HCT116 (cell line): ENCODE results near the gene ESR2. TPM values are rescaled to one million over a fixed set of nuclear protein-coding genes. Genes with fewer than 3 reads are reported as not detected.
A peak's percentile ranks its signal among the peaks of the same experiment; 100 is the strongest.

Experiments
- ATAC-seq: fragments of 200-7000 bp; cut with Tn5 transposase; 2 replicates; pipeline ENCODE4 v1.9.1; 2020; ENCODE audit warnings: mild to moderate bottlenecking, moderate library complexity
- BruUV-seq: library from RNA; stranded (reverse); fragments of 400-500 nt; replicated peaks from 2 replicates; lab custom pipeline; 2021; lab: Mats Ljungman, UMichigan
- CTCF ChIA-PET: fragments of 300-600 bp; sonication (Branson Sonifier 250); formaldehyde crosslinking; loops from one replicate; lab custom pipeline; 2021; ENCODE audit warnings: antibody characterized with exemption; lab: Charles Lee
- POLR2A ChIA-PET: fragments of 300-600, 350-600 bp; sonication (Branson Sonifier 250); formaldehyde crosslinking; loops from one replicate; lab custom pipeline; 2021; ENCODE audit warnings: antibody characterized with exemption; lab: Charles Lee
- RAD21 ChIA-PET, 2 experiments: fragments of 300-600 bp; sonication (Branson Sonifier 250); formaldehyde crosslinking; loops; one replicate each; lab custom pipeline; 2023; ENCODE audit warnings: low total read pairs in 2 of 2; ENCODE audit not compliant: uncharacterized antibody in 2 of 2, unreplicated experiment in 2 of 2, low non-redundant PET in 1 of 2; lab: Charles Lee
- DNase-seq: peaks from one replicate; pipeline ENCODE4 v3.0.0-alpha.2; 2010; ENCODE audit warnings: low read depth, low spot score
- H2AFZ ChIP-seq: fragments of 200-600 bp; shearing (Covaris generic), sonication (generic); 2 replicates; pipeline ENCODE4 v1.6.1; 2017; ENCODE audit warnings: low read depth, mixed run types, mixed read lengths, antibody characterized with exemption, low read length; ENCODE audit not compliant: poor library complexity, severe bottlenecking
- H3K27ac ChIP-seq: 2 replicates; pipeline ENCODE4 v1.5.1; 2012; ENCODE audit warnings: low read depth, low read length
- H3K27me3 ChIP-seq: fragments of 200-600 bp; sonication (generic); 2 replicates; pipeline ENCODE4 v1.6.1; 2016; ENCODE audit warnings: mixed run types, low read length, mixed read lengths; ENCODE audit not compliant: insufficient read depth
- H3K36me3 ChIP-seq, 2 experiments: fragments of 200-500 bp in 1 of 2; fragments of 200-600 bp in 1 of 2; sonication (Bioruptor generic) in 1 of 2; sonication (generic) in 1 of 2; 2 replicates each; pipeline versions ENCODE4 v1.5.1 to v1.6.1; 2014 to 2016; ENCODE audit warnings: low read length in 2 of 2, inconsistent platforms in 1 of 2, mixed read lengths in 1 of 2, mixed run types in 1 of 2; ENCODE audit not compliant: insufficient read depth in 2 of 2, control insufficient read depth in 1 of 2
- H3K4me1 ChIP-seq, 2 experiments: fragments of 200-600 bp in 1 of 2; sonication (generic) in 1 of 2; 2 replicates each; pipeline versions ENCODE4 v1.5.1 to v1.6.1; 2012 to 2017; ENCODE audit warnings: low read length in 2 of 2, inconsistent platforms in 1 of 2, mild to moderate bottlenecking in 1 of 2, mixed read lengths in 1 of 2, mixed run types in 1 of 2, moderate library complexity in 1 of 2; ENCODE audit not compliant: insufficient read depth in 2 of 2, control insufficient read depth in 1 of 2
- H3K4me2 ChIP-seq: fragments of 200-600 bp; sonication (generic); 2 replicates; pipeline ENCODE4 v1.6.1; 2017; ENCODE audit warnings: mixed run types, low read length, mixed read lengths
- H3K4me3 ChIP-seq, 2 experiments: fragments of 200-600 bp in 1 of 2; sonication (generic) in 1 of 2; replicated peaks in 1 of 2; 2 replicates each; pipeline ENCODE4 v1.5.1; 2011 to 2016; ENCODE audit warnings: low read length in 2 of 2, control low read depth in 1 of 2, low read depth in 1 of 2, mild to moderate bottlenecking in 1 of 2, mixed read lengths in 1 of 2, mixed run types in 1 of 2
- H3K79me2 ChIP-seq: fragments of 200-600 bp; sonication (generic); 2 replicates; pipeline ENCODE4 v1.6.1; 2017; ENCODE audit warnings: mild to moderate bottlenecking, mixed run types, low read length, moderate library complexity, mixed read lengths; ENCODE audit not compliant: insufficient read depth
- H3K9ac ChIP-seq: fragments of 200-600 bp; sonication (generic); 2 replicates; pipeline ENCODE4 v1.6.1; 2016; ENCODE audit warnings: low read length, mixed read lengths
- H3K9me2 ChIP-seq: fragments of 200-600 bp; sonication (generic), shearing (Covaris generic); 2 replicates; pipeline ENCODE4 v1.6.1; 2017; ENCODE audit warnings: mixed run types, mild to moderate bottlenecking, moderate library complexity; ENCODE audit not compliant: insufficient read depth
- H3K9me3 ChIP-seq, 2 experiments: fragments of 200-500 bp in 1 of 2; fragments of 200-600 bp in 1 of 2; sonication (Bioruptor generic) in 1 of 2; sonication (generic) in 1 of 2; 2 replicates each; pipeline ENCODE4 v1.6.1; 2014 to 2017; ENCODE audit warnings: low read length in 2 of 2, mixed read lengths in 2 of 2, inconsistent platforms in 1 of 2, low read depth in 1 of 2, mild to moderate bottlenecking in 1 of 2, mixed run types in 1 of 2, moderate library complexity in 1 of 2; ENCODE audit not compliant: control insufficient read depth in 1 of 2, insufficient read depth in 1 of 2
- H4K20me1 ChIP-seq: fragments of 200-600 bp; sonication (generic), shearing (Covaris generic); 2 replicates; pipeline ENCODE4 v1.6.1; 2017; ENCODE audit warnings: mixed run types, mild to moderate bottlenecking, moderate library complexity; ENCODE audit not compliant: insufficient read depth
- CBX3 ChIP-seq: IDR thresholded peaks from 2 replicates; pipeline ENCODE4 v1.6.1; 2012; ENCODE audit warnings: low read depth
- CEBPB ChIP-seq: IDR thresholded peaks from 2 replicates; pipeline ENCODE4 v1.6.1; 2012; ENCODE audit warnings: low read depth
- EZH2phosphoT487 ChIP-seq: fragments of 200-600 bp; IDR thresholded peaks from 2 replicates; pipeline ENCODE4 v1.6.1; 2018; ENCODE audit warnings: antibody characterized with exemption, borderline replicate concordance
- FOSL1 ChIP-seq: IDR thresholded peaks from 2 replicates; pipeline ENCODE4 v1.6.1; 2012; ENCODE audit warnings: low read depth
- JUND ChIP-seq: IDR thresholded peaks from 2 replicates; pipeline ENCODE4 v1.6.1; 2012
- POLR2AphosphoS5 ChIP-seq: IDR thresholded peaks from 2 replicates; pipeline ENCODE4 v1.6.1; 2011; ENCODE audit warnings: mild to moderate bottlenecking, low read depth, low read length, moderate library complexity
- RAD21 ChIP-seq: IDR thresholded peaks from 2 replicates; pipeline ENCODE4 v1.6.1; 2012; ENCODE audit warnings: low read depth, mild to moderate bottlenecking
- SP1 ChIP-seq: IDR thresholded peaks from 2 replicates; pipeline ENCODE4 v1.6.1; 2012; ENCODE audit warnings: low read depth
- SRF ChIP-seq: IDR thresholded peaks from 2 replicates; pipeline ENCODE4 v1.6.1; 2012; ENCODE audit warnings: low read depth
- ZFX ChIP-seq: fragments of 450-650 bp; IDR thresholded peaks from 2 replicates; pipeline ENCODE4 v1.6.1; 2017
- ZNF274 ChIP-seq: fragments of 200-500 bp; sonication (Bioruptor generic); IDR thresholded peaks from 2 replicates; pipeline ENCODE4 v1.6.1; 2014; ENCODE audit warnings: mild to moderate bottlenecking, low read depth, low read length, inconsistent platforms
- intact Hi-C: fragments of 100-400 bp; cut with micrococcal nuclease; formaldehyde crosslinking; loops from 2 replicates; pipeline ENCODE4 v1.10.0; 2022
- total RNA-seq: library from RNA; stranded (reverse); gene quantifications from one replicate; pipeline ENCODE4 v1.2.1, GENCODE V29; 2021; ENCODE audit not compliant: unreplicated experiment
- TF ChIP-seq, protein P1 (sequence below): IDR thresholded peaks from 2 replicates; pipeline ENCODE4 v1.6.1; 2012
- TF ChIP-seq, protein P2 (sequence below), 3 experiments: fragments of 200-600 bp in 1 of 3; sonication (generic) in 1 of 3; IDR thresholded peaks in 2 of 3; conservative IDR thresholded peaks in 1 of 3; 2 replicates each; pipeline ENCODE4 v1.5.1; 2012 to 2017; ENCODE audit warnings: low read depth in 2 of 3, low read length in 2 of 3, antibody characterized with exemption in 1 of 3, borderline replicate concordance in 1 of 3, control low read depth in 1 of 3, mild to moderate bottlenecking in 1 of 3, mixed read lengths in 1 of 3, mixed run types in 1 of 3, moderate library complexity in 1 of 3; ENCODE audit not compliant: insufficient read depth in 1 of 3
- TF ChIP-seq, protein P3 (sequence below): IDR thresholded peaks from 2 replicates; pipeline ENCODE4 v1.6.1; 2011; ENCODE audit warnings: mild to moderate bottlenecking, low read length, moderate library complexity; ENCODE audit not compliant: insufficient replicate concordance; ENCODE audit errors: extremely low read depth

ESR2 gene
- total RNA-seq, 1 experiment from 2014 or later = 0.32 TPM

DNA sequence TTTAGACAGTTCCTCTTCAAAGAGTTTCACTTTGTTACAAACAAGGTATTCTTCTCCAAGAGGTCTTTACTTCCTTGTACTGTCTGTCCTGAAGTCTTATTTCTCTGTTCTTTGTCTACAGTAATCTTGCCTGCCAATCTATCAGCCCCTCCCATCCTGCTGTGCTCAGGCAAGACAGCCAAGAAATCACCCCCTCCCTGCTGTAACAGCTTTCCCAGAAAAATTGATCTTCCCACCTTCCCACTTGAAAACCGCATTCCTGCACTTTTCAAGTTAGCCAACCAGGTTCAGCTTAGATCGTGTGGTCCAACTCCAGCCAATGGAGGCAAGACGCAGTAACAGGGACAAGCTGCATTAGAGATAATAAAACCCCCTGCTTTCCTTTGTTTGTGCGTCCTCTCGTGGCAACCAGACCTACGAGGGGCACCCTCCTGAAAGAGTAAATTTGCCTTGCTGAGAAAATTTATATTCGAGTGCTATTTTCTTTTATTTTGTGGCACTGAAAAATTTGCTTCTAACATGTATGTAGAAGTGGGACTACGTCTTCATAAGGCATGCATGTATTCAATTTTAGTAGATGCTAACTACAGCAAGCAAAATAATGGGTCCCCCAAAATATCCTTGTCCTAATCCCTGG is 46.5 kb upstream of the ESR2 start:
- no peak overlapping the region for H3K27ac ChIP-seq
- 0 out of 2 replicates have a peak, but pooled peaks cover 6% of the 10 kb centered on the region for H3K79me2 ChIP-seq
- TF ChIP-seq ZFX = no peak
- peak; percentile 55; the same call in 1 of the 2 replicates for TF ChIP-seq CBX3
- H3K27me3 ChIP-seq = no peaks in the 10 kb centered on the region
- ChIA-PET CTCF (no interaction called here), RAD21 (no interaction called here), POLR2A (no interaction called here)
- no peak overlapping the region for H2AFZ ChIP-seq
- H3K9me3 ChIP-seq = peaks cover 0 to 8% of the 10 kb centered on the region in 2 experiments; a peak in 1 of 4 replicates
- no peak overlapping the region for H3K4me3 ChIP-seq
- BruUV-seq = no TSS peak
- no peaks in the 10 kb centered on the region for H3K36me3 ChIP-seq
- no peaks in the 10 kb centered on the region for H3K9me2 ChIP-seq
- ATAC-seq (no peak), DNase-seq (no peak)
- no peak overlapping the region for H3K9ac ChIP-seq
- peaks cover 11 to 19% of the 10 kb centered on the region in 2 experiments; a peak in 3 of 4 replicates for H3K4me1 ChIP-seq
- intact Hi-C loops = loop anchor here (5.0 kb wide), 2 partner anchors 422 to 552 kb away; no protein-coding TSS in a partner anchor
- H4K20me1 ChIP-seq = no peaks in the 10 kb centered on the region
- H3K4me2 ChIP-seq = no peak overlapping the region

DNA sequence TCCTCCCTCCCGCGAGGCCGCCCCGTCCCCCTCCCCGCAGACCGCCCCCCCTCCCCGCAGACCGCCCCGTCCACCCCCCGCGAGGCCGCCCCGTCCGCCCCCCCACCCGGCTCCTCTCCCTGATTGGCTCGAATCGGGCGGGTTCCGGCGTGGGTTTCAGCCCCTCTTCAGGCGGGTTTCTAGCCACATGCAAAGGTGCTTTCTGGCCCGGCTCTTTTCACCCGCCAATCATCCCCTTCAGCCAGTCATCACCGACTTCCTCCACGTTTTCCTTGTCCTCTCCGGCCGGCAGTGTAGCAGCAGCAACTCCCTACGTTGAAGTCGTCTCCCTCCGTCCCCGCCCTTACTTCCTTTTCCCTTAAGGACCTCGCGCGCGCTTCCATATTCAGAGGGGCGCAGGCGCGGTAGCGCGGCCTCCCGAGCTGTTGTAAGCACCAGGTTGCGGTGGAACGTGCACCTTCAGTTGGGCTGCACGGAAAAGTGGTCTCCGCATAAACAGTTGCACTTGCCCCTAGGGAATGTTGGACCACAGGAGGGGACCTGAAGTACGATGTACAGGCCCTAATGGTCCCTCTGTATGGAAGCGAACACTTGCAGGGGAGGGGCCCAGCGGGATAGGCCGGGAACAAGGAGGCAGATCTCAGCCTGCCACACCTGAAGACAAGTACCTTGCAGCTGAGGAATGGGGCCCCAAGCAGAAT is 44.6 kb upstream of the ESR2 start:
- ChIA-PET CTCF (interaction anchor here (0.8 to 1.3 kb wide), 2 partner anchors 34 to 44 kb away, joined by 3 to 4 read pairs; no protein-coding TSS in a partner anchor), POLR2A (interaction anchor here (0.5 to 0.7 kb wide), 2 partner anchors 368 to 696 kb away, joined by 4 read pairs; no protein-coding TSS in a partner anchor), RAD21 (interaction anchor here in 1 of 2 experiments (0.7 kb wide), 1 partner anchor 109 kb away, joined by 3 read pairs; no protein-coding TSS in a partner anchor)
- intact Hi-C loops = loop anchor here (2.0 kb wide), 1 partner anchor 166 kb away; the partner anchor contains the start of gene ZBTB1
- peak; percentile 87 for ATAC-seq
- Histone ChIP-seq H3K9ac (peak overlapping the region; percentile 91), H3K79me2 (0 out of 2 replicates have a peak, but pooled peaks cover 6% of the 10 kb centered on the region), H4K20me1 (no peaks in the 10 kb centered on the region), H3K4me2 (peak overlapping the region; percentile 97), H2AFZ (peak overlapping the region; percentile 36), H3K9me3 (peaks cover 0 to 8% of the 10 kb centered on the region in 2 experiments; a peak in 1 of 4 replicates), H3K9me2 (no peaks in the 10 kb centered on the region), H3K4me1 (peaks cover 11 to 19% of the 10 kb centered on the region in 2 experiments; a peak in 3 of 4 replicates), H3K36me3 (no peaks in the 10 kb centered on the region), H3K27ac (peak overlapping the region; percentile 93), H3K4me3 (peak overlapping the region; percentile 80 to 81), H3K27me3 (no peaks in the 10 kb centered on the region)
- DNase-seq = peak; percentile 97
- TSS peak; percentile 97 for BruUV-seq
- no peak for TF ChIP-seq EZH2phosphoT487
- TF ChIP-seq POLR2AphosphoS5 = peak; percentile 81
- TF ChIP-seq FOSL1 = no peak
- TF ChIP-seq JUND = no peak
- TF ChIP-seq SP1 = peak; percentile 88
- no peak for TF ChIP-seq CEBPB
- TF ChIP-seq RAD21 = no peak
- no peak for TF ChIP-seq ZNF274
- TF ChIP-seq, protein P1, sequence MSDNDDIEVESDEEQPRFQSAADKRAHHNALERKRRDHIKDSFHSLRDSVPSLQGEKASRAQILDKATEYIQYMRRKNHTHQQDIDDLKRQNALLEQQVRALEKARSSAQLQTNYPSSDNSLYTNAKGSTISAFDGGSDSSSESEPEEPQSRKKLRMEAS = peak; percentile 88; the same call in 1 of the 2 replicates
- TF ChIP-seq, protein P2, sequence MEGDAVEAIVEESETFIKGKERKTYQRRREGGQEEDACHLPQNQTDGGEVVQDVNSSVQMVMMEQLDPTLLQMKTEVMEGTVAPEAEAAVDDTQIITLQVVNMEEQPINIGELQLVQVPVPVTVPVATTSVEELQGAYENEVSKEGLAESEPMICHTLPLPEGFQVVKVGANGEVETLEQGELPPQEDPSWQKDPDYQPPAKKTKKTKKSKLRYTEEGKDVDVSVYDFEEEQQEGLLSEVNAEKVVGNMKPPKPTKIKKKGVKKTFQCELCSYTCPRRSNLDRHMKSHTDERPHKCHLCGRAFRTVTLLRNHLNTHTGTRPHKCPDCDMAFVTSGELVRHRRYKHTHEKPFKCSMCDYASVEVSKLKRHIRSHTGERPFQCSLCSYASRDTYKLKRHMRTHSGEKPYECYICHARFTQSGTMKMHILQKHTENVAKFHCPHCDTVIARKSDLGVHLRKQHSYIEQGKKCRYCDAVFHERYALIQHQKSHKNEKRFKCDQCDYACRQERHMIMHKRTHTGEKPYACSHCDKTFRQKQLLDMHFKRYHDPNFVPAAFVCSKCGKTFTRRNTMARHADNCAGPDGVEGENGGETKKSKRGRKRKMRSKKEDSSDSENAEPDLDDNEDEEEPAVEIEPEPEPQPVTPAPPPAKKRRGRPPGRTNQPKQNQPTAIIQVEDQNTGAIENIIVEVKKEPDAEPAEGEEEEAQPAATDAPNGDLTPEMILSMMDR (IDR thresholded peaks at IDR 0.05 in 2 of 3, conservative IDR thresholded peaks at IDR 0.05 in 1 of 3; ENCODE audit: borderline replicate concordance in 1 of 3, insufficient read depth in 1 of 3, low read depth in 2 of 3, low read length in 2 of 3) = no peak
- TF ChIP-seq, protein P3, sequence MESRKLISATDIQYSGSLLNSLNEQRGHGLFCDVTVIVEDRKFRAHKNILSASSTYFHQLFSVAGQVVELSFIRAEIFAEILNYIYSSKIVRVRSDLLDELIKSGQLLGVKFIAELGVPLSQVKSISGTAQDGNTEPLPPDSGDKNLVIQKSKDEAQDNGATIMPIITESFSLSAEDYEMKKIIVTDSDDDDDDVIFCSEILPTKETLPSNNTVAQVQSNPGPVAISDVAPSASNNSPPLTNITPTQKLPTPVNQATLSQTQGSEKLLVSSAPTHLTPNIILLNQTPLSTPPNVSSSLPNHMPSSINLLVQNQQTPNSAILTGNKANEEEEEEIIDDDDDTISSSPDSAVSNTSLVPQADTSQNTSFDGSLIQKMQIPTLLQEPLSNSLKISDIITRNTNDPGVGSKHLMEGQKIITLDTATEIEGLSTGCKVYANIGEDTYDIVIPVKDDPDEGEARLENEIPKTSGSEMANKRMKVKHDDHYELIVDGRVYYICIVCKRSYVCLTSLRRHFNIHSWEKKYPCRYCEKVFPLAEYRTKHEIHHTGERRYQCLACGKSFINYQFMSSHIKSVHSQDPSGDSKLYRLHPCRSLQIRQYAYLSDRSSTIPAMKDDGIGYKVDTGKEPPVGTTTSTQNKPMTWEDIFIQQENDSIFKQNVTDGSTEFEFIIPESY = peak; percentile 49
- TF ChIP-seq SRF = no peak
